ENCODE measurements around the gene RNF115. TPM values are rescaled to one million over a fixed set of nuclear protein-coding genes. Genes with fewer than 3 reads are reported as not detected.

RNF115 gene
- total and polyA plus RNA-seq, 2 donors (not counting 1 experiment from before 2014, with no cell fraction given): 4.6 to 19.8 TPM

- Histone ChIP-seq H2AFZ (ENCODE audit: insufficient read depth, low read depth, low read length, poor library complexity, severe bottlenecking) (no peak overlapping the region), H3K9me3 (ENCODE audit: control extremely low read depth in 1 of 3, control insufficient read depth in 2 of 3, insufficient read depth in 1 of 3, low read length in 2 of 3) (no peaks in the 10 kb centered on the region), H3K79me2 (ENCODE audit: control insufficient read depth, insufficient read depth, low read length) (peaks cover 17% of the 10 kb centered on the region), H3K4me1 (ENCODE audit: control insufficient read depth in 2 of 2, insufficient read depth in 2 of 2, low read length in 2 of 2) (no peaks in the 10 kb centered on the region), H3K4me3 (ENCODE audit: control extremely low read depth in 1 of 5, extremely low read depth in 1 of 5, insufficient read depth in 1 of 5, low read depth in 2 of 5, low read length in 4 of 5) (no peak overlapping the region), H3K27me3 (replicated peaks in 1 of 4; ENCODE audit: control extremely low read depth in 1 of 4, control insufficient read depth in 3 of 4, insufficient read depth in 4 of 4, low read length in 3 of 4) (no peaks in the 10 kb centered on the region), H3K36me3 (replicated peaks in 1 of 2; ENCODE audit: control extremely low read depth in 1 of 2, control insufficient read depth in 1 of 2, extremely low read depth in 1 of 2, insufficient read depth in 2 of 2, low read length in 1 of 2) (peaks cover 2 to 19% of the 10 kb centered on the region in 2 experiments), H4K20me1 (ENCODE audit: control insufficient read depth, insufficient read depth, low read length, poor library complexity, severe bottlenecking) (no peaks in the 10 kb centered on the region), H3K9ac (ENCODE audit: low read length) (no peak overlapping the region), H3K27ac (ENCODE audit: low read length in 2 of 2) (no peak overlapping the region), H3K4me2 (replicated peaks; ENCODE audit: low read depth, low read length, poor library complexity, severe bottlenecking) (no peak overlapping the region)
- ChIA-PET POLR2A (no interaction called here), CTCF (no interaction called here)
- Mint-ChIP-seq H3K4me3 (no peak overlapping the region), H3K9me3 (ENCODE audit: insufficient read depth) (no peaks in the 10 kb centered on the region), H3K27ac (no peak overlapping the region), H3K27me3 (no peaks in the 10 kb centered on the region), H3K4me1 (no peaks in the 10 kb centered on the region)
- intact Hi-C loops (cut with micrococcal nuclease): no loop called here
- DNase-seq (no peak), ATAC-seq (ENCODE audit: low read depth) (no peak)
- TF ChIP-seq EZH2 (IDR thresholded peaks at IDR 0.05; ENCODE audit: borderline replicate concordance, insufficient read depth, low read depth, low read length, poor library complexity, severe bottlenecking) (no peak), CTCF (IDR thresholded peaks at IDR 0.05) (no peak)
- WGBS (ENCODE audit: insufficient coverage): 100% methylated on average over 2 of the region's 3 CpGs
These were observed 35.3 kb downstream of the RNF115 start for GRCh38 chr1:145788580-145788979.

- no peak for ATAC-seq (ENCODE audit: low read depth)
- no peak overlapping the region for H2AFZ ChIP-seq (ENCODE audit: insufficient read depth, low read depth, low read length, poor library complexity, severe bottlenecking)
- no peak for TF ChIP-seq CTCF (IDR thresholded peaks at IDR 0.05)
- TF ChIP-seq EZH2 (IDR thresholded peaks at IDR 0.05; ENCODE audit: borderline replicate concordance, insufficient read depth, low read depth, low read length, poor library complexity, severe bottlenecking): no peak
- no peaks in the 10 kb centered on the region for H3K27me3 ChIP-seq (replicated peaks in 1 of 4; ENCODE audit: control extremely low read depth in 1 of 4, control insufficient read depth in 3 of 4, insufficient read depth in 4 of 4, low read length in 3 of 4)
- peaks cover 5 to 23% of the 10 kb centered on the region in 2 experiments for H3K36me3 ChIP-seq (replicated peaks in 1 of 2; ENCODE audit: control extremely low read depth in 1 of 2, control insufficient read depth in 1 of 2, extremely low read depth in 1 of 2, insufficient read depth in 2 of 2, low read length in 1 of 2)
- H3K9me3 ChIP-seq (ENCODE audit: control extremely low read depth in 1 of 3, control insufficient read depth in 2 of 3, insufficient read depth in 1 of 3, low read length in 2 of 3): no peaks in the 10 kb centered on the region
- no peaks in the 10 kb centered on the region for H3K9me3 Mint-ChIP-seq (ENCODE audit: insufficient read depth)
- H3K4me3 ChIP-seq (ENCODE audit: control extremely low read depth in 1 of 5, extremely low read depth in 1 of 5, insufficient read depth in 1 of 5, low read depth in 2 of 5, low read length in 4 of 5): no peak overlapping the region
- H3K27ac ChIP-seq (ENCODE audit: low read length in 2 of 2): no peak overlapping the region
- H3K27ac Mint-ChIP-seq: no peak overlapping the region
- no peaks in the 10 kb centered on the region for H4K20me1 ChIP-seq (ENCODE audit: control insufficient read depth, insufficient read depth, low read length, poor library complexity, severe bottlenecking)
- no peak overlapping the region for H3K9ac ChIP-seq (ENCODE audit: low read length)
- no CpG with 5 or more reads among the region's 1 CpG for WGBS (ENCODE audit: insufficient coverage)
- H3K4me2 ChIP-seq (replicated peaks; ENCODE audit: low read depth, low read length, poor library complexity, severe bottlenecking): no peak overlapping the region
- no peaks in the 10 kb centered on the region for H3K4me1 ChIP-seq (ENCODE audit: control insufficient read depth in 2 of 2, insufficient read depth in 2 of 2, low read length in 2 of 2)
- no peak for DNase-seq
- no peaks in the 10 kb centered on the region for H3K27me3 Mint-ChIP-seq
- CTCF ChIA-PET: no interaction called here
- intact Hi-C loops (cut with micrococcal nuclease): no loop called here
- peaks cover 2% of the 10 kb centered on the region for H3K79me2 ChIP-seq (ENCODE audit: control insufficient read depth, insufficient read depth, low read length)
- no peaks in the 10 kb centered on the region for H3K4me1 Mint-ChIP-seq
- H3K4me3 Mint-ChIP-seq: no peak overlapping the region
- POLR2A ChIA-PET: no interaction called here
These were observed 37.6 kb downstream of the RNF115 start for GRCh38 chr1:145786271-145786670.
